NT2/D1 (cell line): ENCODE measurements around the gene USP3.

Experiments used
- SUZ12 ChIP-seq: IDR thresholded peaks from 2 replicates; pipeline ENCODE4 v1.6.1; 2011; ENCODE audit not compliant: insufficient read length, insufficient read depth; ENCODE audit errors: extremely low read depth
- YY1 ChIP-seq: IDR thresholded peaks from 2 replicates; pipeline ENCODE4 v1.6.1; 2011; ENCODE audit not compliant: insufficient read length, insufficient read depth
- ZNF274 ChIP-seq: IDR thresholded peaks from 2 replicates; pipeline ENCODE4 v1.6.1; 2011; ENCODE audit warnings: mild to moderate bottlenecking, low read depth, low read length

DNA sequence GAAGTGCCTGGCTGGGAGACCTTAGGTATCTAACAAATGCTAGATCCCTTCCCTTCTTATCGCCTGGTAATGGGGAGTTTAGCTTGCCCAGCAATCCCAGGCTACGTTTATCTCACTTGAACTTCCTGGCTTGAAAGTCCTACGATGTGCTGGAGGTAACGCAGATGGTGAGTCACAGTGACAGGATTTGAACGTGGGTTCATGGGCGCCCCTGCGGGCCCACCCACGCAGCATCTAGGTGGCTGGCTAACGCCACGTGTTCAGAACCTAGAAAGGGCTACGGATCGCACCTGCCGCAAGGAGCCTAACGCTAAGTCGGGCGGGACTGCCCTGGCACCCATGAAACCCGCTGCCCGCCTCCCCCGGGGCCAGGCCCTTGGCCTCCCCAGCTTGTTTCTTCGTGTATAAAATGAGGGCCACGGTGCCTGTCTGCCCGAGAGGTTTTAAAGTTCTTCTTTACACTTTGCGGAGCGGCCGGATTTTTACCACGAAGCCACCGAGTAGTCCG lies 600 bp upstream of the USP3 start:
- no peak for TF ChIP-seq ZNF274
- TF ChIP-seq SUZ12 = no peak
- TF ChIP-seq YY1 = no peak
